NK-92 (cell line): ENCODE measurements around the gene NTNG1.

Source experiments
- DNase-seq: peaks from one replicate; lab custom pipeline; 2025; ENCODE audit not compliant: unreplicated experiment; lab: John Stamatoyannopoulos, UW

The NTNG1 gene

GRCh38 chr1:107487506-107487905 lies 346.7 kb downstream of the NTNG1 start:
- no peak for DNase-seq

GRCh38 chr1:107491582-107491981 lies 350.7 kb downstream of the NTNG1 start:
- no peak for DNase-seq

DNA sequence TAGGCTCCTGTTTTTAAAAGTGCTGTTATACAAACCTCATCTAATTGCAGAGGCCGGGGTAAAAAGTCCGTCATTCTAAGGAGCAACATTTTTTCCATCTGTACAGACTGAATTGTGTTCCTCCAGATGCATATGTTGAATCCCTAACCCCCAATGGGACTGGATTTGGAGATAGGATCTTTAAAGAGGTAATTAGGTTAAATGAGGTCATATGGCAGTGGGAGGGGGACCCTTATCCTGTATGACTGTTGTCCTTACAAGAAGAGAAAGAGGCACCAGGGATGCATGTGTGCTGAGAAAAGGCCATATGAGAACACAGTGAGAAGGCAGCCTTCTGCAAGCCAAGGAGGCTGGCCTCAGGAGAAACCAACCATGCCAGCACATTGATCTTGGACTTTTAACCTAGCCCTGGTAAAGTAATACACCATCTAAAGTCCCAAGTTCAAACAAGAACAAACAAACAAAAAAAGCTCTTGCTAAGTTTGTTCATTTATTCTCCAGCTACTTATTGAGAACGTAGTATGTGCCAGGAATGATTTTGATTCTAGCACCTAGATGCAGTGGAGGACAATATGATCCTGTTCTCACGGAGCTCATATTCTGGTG lies 352.4 kb downstream of the NTNG1 start:
- DNase-seq, result no peak

DNA sequence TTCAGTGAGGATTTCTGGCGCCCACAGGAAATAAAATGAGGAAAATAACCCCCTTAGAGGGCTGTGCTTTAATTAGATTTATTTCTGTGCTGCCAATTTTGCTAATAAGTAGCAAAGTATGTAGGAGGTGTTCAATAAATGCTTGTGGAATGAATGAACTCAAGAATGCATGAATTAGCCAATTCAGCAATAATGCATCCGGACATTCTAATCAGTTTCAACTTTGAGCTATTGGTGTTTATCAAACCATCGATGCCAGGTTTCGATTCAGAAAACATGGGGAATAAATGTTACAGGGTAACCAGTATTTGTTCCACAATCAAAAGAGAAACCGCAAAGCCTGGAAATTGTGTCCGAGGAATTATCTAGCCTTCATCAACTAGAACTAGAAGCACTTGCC lies 353.2 kb downstream of the NTNG1 start:
- DNase-seq, result no peak

GRCh38 chr1:107496002-107496401 lies 355.2 kb downstream of the NTNG1 start:
- no peak for DNase-seq

GRCh38 chr1:107499139-107499744 lies 358.4 kb downstream of the NTNG1 start:
- no peak for DNase-seq

- DNase-seq, result no peak
Measured at GRCh38 chr1:107501081-107501605, 360.3 kb downstream of the NTNG1 start.

DNA sequence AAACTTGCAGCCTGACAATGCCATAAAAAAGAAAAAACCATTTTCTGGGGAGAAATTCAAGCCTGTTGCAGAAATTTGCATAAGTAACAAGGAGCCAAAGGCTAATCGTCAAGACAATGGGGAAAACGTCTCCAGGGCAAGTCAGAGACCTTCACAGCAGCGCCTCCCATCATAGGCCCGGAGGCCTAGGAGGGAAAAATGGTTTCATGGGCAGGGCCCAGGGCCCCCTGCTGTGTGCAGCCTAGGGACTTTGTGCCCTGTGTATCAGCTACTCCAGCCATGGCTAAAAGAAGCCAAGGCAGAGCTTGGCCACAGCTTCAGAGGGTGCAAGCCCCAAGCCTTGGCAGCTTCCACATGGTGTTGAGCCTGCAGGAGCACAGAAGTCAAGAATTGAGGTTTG lies 369.5 kb downstream of the NTNG1 start:
- DNase-seq, result no peak

GRCh38 chr1:107512836-107513235 lies 372.0 kb downstream of the NTNG1 start:
- no peak for DNase-seq

- DNase-seq, result no peak
Measured at GRCh38 chr1:107514841-107515240, 374.0 kb downstream of the NTNG1 start.

DNA sequence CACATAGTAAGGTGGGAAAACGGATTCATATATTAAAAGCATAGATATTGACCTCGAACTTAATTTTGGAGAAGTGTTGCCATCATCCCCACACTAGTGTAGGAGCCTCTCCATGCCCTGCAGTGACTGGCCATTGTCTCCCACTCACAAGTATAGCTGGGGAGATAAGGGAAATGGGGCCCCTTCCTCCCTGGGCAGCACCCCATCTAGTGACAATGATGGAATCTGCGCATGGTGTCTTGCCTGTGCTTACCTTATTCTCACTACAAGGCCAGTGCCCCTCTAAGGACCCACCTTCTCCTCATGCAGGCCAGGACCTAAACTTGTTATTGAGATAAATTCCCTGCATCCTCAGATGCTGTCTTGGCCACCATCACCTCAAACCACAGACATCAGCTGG lies 374.9 kb downstream of the NTNG1 start:
- DNase-seq, result no peak

- no peak for DNase-seq
Measured at GRCh38 chr1:107523061-107523460, 382.2 kb downstream of the NTNG1 start.

- DNase-seq, result no peak
Measured at GRCh38 chr1:107523736-107524135, 382.9 kb downstream of the NTNG1 start.

DNA sequence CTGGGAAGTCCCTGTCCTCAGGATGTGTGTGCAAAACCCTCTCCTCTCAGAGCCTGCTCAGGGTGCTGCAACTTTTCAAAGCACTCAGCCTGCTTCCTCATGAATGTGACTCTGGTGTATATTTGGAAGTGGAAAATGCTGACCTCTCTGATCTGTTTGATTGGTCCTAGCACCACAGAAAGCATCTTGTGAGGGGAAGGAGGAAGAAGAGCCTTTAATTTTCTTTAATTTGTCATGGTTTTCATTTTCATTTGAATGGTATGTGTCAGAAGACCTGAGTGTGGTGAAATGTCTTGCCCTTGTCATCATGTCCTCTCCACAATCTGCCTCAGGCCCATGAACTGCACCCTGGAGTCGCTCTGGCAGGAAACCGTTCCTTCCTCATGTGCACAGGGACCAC lies 383.5 kb downstream of the NTNG1 start:
- no peak for DNase-seq

GRCh38 chr1:107525145-107525544 lies 384.3 kb downstream of the NTNG1 start:
- no peak for DNase-seq

GRCh38 chr1:107525961-107526360 lies 385.1 kb downstream of the NTNG1 start:
- no peak for DNase-seq

- DNase-seq, result no peak
Measured at GRCh38 chr1:107526524-107527198, 385.8 kb downstream of the NTNG1 start.

- DNase-seq, result no peak
Measured at GRCh38 chr1:107529511-107530149, 388.8 kb downstream of the NTNG1 start.

DNA sequence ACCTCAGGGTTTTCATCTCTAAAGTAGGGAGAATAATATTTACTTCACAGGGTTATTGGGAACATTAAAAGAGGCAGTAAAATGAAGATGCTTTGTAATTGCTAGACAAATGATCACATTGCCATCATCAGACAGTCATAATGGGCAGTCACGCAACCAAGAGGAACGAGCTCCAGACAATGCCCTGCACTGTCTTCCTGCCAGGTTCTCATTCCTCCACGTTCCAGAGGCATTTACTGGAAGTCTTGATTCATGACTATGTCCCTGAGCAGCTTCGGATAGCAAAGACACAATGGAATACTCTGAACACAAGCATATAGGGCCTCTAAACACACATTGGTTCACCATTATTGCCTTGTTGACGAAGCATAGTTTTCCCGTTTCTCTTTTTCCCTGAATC lies 389.7 kb downstream of the NTNG1 start:
- DNase-seq, result no peak

GRCh38 chr1:107531065-107531908 lies 390.4 kb downstream of the NTNG1 start:
- DNase-seq, result no peak

DNA sequence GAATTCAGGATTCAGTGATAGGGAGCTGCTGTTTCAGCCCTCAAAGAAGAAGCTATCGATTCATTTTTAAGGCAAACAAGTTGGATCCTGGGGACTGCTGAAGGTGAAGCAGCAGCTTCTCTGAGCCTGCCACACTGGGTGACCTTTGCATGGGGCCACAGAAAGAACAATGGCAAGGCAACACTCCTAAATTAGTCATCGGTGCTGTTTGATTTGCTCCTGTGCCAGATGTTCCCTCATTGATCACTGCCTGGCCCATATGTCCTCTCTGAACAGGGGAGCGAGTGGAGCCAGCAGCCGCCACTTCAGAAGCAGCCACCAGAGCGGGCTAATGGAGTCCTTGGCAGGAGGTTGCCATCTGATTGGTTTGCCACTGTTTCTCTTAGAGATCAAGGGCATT lies 391.5 kb downstream of the NTNG1 start:
- DNase-seq, result no peak
